ENCODE results near the gene CPNE6.

Gene CPNE6

GRCh38 chr14:24122416-24122815 lies 51.1 kb downstream of the CPNE6 start:
- H3K36me3 ChIP-seq (ENCODE audit: control insufficient read depth in 2 of 2, insufficient read depth in 1 of 2, low read length in 2 of 2): peaks cover 10 to 59% of the 10 kb centered on the region in 2 experiments; a peak in 2 of 3 replicates
- ChIA-PET CTCF (interaction anchor here (1.4 kb wide), 1 partner anchor 32 kb away, joined by 3 read pairs; no protein-coding TSS in a partner anchor), POLR2A (interaction anchor here (0.6 to 1.2 kb wide), 2 partner anchors 14 to 1128 kb away, joined by 4 read pairs; partner anchors contain the start of gene PSME1)
- H3K4me1 ChIP-seq (ENCODE audit: control insufficient read depth, insufficient read depth, low read length): no peaks in the 10 kb centered on the region
- no peak overlapping the region for H3K27ac ChIP-seq (ENCODE audit: extremely low read depth, low read depth, low read length)
- no peaks in the 10 kb centered on the region for H3K9me3 ChIP-seq (ENCODE audit: control insufficient read depth, insufficient read depth, low read depth, low read length)
- TF ChIP-seq ZNF561 (tag by site-specific recombination; IDR thresholded peaks at IDR 0.05; ENCODE audit: borderline replicate concordance) (no peak), ZNF24 (tag by site-specific recombination; IDR thresholded peaks at IDR 0.05) (no peak), ZNF548 (tag by site-specific recombination; IDR thresholded peaks at IDR 0.05) (no peak), YY1 (tag by site-specific recombination; IDR thresholded peaks at IDR 0.05) (no peak), ZNF114 (tag by site-specific recombination; IDR thresholded peaks at IDR 0.05) (no peak), ZNF521 (tag by site-specific recombination; IDR thresholded peaks at IDR 0.05) (no peak), AEBP2 (tag by site-specific recombination; IDR thresholded peaks at IDR 0.05; ENCODE audit: borderline replicate concordance) (no peak), ZNF768 (tag by site-specific recombination; IDR thresholded peaks at IDR 0.05) (no peak), ELK4 (IDR thresholded peaks at IDR 0.05; ENCODE audit: borderline replicate concordance, low read depth, low read length) (no peak), ZNF140 (tag by site-specific recombination; IDR thresholded peaks at IDR 0.05) (no peak), ZNF391 (tag by site-specific recombination; IDR thresholded peaks at IDR 0.05; ENCODE audit: borderline replicate concordance, low read depth) (no peak), KLF1 (tag by site-specific recombination; IDR thresholded peaks at IDR 0.05) (no peak), ZNF626 (tag by site-specific recombination; IDR thresholded peaks at IDR 0.05) (no peak), ZSCAN18 (tag by site-specific recombination; IDR thresholded peaks at IDR 0.05) (no peak), ZNF518A (tag by site-specific recombination; conservative IDR thresholded peaks at IDR 0.05; ENCODE audit: low read depth) (no peak)
- no peak overlapping the region for H3K4me3 ChIP-seq (ENCODE audit: low read depth, low read length)

DNA sequence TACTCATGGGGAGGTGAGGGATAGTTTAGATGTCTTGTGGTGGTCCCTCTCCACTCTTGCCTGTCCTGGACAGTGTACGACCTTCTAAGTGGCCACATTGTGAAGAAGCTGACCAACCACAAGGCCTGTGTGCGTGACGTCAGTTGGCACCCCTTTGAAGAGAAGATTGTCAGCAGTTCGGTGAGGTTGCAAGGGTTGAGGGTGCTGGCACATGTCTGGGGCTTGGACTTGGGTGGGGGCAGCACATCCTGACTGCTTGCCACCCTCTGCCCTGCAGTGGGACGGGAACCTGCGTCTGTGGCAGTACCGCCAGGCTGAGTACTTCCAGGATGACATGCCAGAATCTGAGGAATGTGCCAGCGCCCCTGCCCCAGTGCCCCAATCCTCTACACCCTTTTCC lies 51.5 kb downstream of the CPNE6 start:
- ChIA-PET CTCF (no interaction called here), POLR2A (interaction anchor here (0.6 kb wide), 1 partner anchor 1128 kb away, joined by 4 read pairs; no protein-coding TSS in a partner anchor)
- no peak overlapping the region for H3K27ac ChIP-seq (ENCODE audit: extremely low read depth, low read depth, low read length)
- no peaks in the 10 kb centered on the region for H3K9me3 ChIP-seq (ENCODE audit: control insufficient read depth, insufficient read depth, low read depth, low read length)
- no peaks in the 10 kb centered on the region for H3K4me1 ChIP-seq (ENCODE audit: control insufficient read depth, insufficient read depth, low read length)
- TF ChIP-seq ZNF404 (tag by site-specific recombination; IDR thresholded peaks at IDR 0.05) (no peak), ZNF561 (tag by site-specific recombination; IDR thresholded peaks at IDR 0.05; ENCODE audit: borderline replicate concordance) (no peak), KLF7 (tag by site-specific recombination; IDR thresholded peaks at IDR 0.05; ENCODE audit: borderline replicate concordance) (no peak), ZBTB21 (tag by site-specific recombination; IDR thresholded peaks at IDR 0.05) (no peak), ZNF777 (tag by site-specific recombination; IDR thresholded peaks at IDR 0.05; ENCODE audit: borderline replicate concordance) (no peak), ZNF423 (tag by site-specific recombination; IDR thresholded peaks at IDR 0.05) (no peak), HOXA7 (CRISPR knock-in tag; IDR thresholded peaks at IDR 0.05; ENCODE audit: borderline replicate concordance) (no peak), ZSCAN30 (tag by site-specific recombination; IDR thresholded peaks at IDR 0.05) (no peak)
- TF ChIP-seq, protein P1, sequence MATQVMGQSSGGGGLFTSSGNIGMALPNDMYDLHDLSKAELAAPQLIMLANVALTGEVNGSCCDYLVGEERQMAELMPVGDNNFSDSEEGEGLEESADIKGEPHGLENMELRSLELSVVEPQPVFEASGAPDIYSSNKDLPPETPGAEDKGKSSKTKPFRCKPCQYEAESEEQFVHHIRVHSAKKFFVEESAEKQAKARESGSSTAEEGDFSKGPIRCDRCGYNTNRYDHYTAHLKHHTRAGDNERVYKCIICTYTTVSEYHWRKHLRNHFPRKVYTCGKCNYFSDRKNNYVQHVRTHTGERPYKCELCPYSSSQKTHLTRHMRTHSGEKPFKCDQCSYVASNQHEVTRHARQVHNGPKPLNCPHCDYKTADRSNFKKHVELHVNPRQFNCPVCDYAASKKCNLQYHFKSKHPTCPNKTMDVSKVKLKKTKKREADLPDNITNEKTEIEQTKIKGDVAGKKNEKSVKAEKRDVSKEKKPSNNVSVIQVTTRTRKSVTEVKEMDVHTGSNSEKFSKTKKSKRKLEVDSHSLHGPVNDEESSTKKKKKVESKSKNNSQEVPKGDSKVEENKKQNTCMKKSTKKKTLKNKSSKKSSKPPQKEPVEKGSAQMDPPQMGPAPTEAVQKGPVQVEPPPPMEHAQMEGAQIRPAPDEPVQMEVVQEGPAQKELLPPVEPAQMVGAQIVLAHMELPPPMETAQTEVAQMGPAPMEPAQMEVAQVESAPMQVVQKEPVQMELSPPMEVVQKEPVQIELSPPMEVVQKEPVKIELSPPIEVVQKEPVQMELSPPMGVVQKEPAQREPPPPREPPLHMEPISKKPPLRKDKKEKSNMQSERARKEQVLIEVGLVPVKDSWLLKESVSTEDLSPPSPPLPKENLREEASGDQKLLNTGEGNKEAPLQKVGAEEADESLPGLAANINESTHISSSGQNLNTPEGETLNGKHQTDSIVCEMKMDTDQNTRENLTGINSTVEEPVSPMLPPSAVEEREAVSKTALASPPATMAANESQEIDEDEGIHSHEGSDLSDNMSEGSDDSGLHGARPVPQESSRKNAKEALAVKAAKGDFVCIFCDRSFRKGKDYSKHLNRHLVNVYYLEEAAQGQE (tag by site-specific recombination; IDR thresholded peaks at IDR 0.05): no peak
- H3K4me3 ChIP-seq (ENCODE audit: low read depth, low read length): no peak overlapping the region
- H3K36me3 ChIP-seq (ENCODE audit: control insufficient read depth in 2 of 2, insufficient read depth in 1 of 2, low read length in 2 of 2): peaks cover 10 to 54% of the 10 kb centered on the region in 2 experiments; a peak in 2 of 3 replicates

Measured in HEK293 (cell line).